K562 (cell line): ENCODE measurements around the gene OSCP1. TPM values are rescaled to one million over a fixed set of nuclear protein-coding genes. Genes with fewer than 3 reads are reported as not detected.

Experiments used
- CREBBP ChIP-seq: IDR thresholded peaks from one replicate; pipeline ENCODE4 v1.6.1; 2012; ENCODE audit warnings: low read depth, mild to moderate bottlenecking, control low read depth, inconsistent platforms, low read length
- FUS ChIP-seq: fragments of 200-400 bp; formaldehyde crosslinking; optimal IDR thresholded peaks from 2 replicates; pipeline ENCODE3; 2017; ENCODE audit warnings: low read depth, low read length
- HMGN3 ChIP-seq: IDR thresholded peaks from 2 replicates; pipeline ENCODE4 v1.6.1; 2011; ENCODE audit warnings: borderline replicate concordance, low read depth, mild to moderate bottlenecking, mixed read lengths, low read length; ENCODE audit not compliant: insufficient read length; ENCODE audit errors: extremely low read depth
- HNRNPL ChIP-seq: fragments of 200-400 bp; formaldehyde crosslinking; IDR thresholded peaks from 2 replicates; pipeline ENCODE4 v1.6.1; 2017; ENCODE audit warnings: low read depth, mild to moderate bottlenecking, low read length
- SETDB1 ChIP-seq: IDR thresholded peaks from one replicate; pipeline ENCODE4 v1.6.1; 2012; ENCODE audit warnings: low read length, control low read depth, inconsistent platforms
- ZNF3 ChIP-seq: fragments of 250-450 bp; sonication (Bioruptor Pico); IDR thresholded peaks from 2 replicates; pipeline ENCODE4 v1.5.0; 2021; ENCODE audit warnings: mild to moderate bottlenecking, moderate library complexity
- polyA plus RNA-seq, 8 experiments: library from polyadenylated mRNA; depleted of rRNA in 4 of 8; stranded (reverse) in 5 of 8; unstranded in 3 of 8; fragments of >200 nt; fragmentation: Nextera tagmentation in 2 of 8; fragmentation: Illumina TruSeq in 1 of 8; extraction: Ambion mirVana in 2 of 8; extraction: Trizol in 1 of 8; gene quantifications; 2 replicates each; pipeline versions ENCODE4 v1.2.1 to v1.2.3, GENCODE V29; 2011 to 2014; ENCODE audit warnings: inconsistent platforms in 1 of 8, missing spikeins in 1 of 8
- total RNA-seq, 7 experiments: library from RNA; depleted of rRNA in 6 of 7; stranded (reverse); fragments of >200 nt in 6 of 7; fragmentation: Illumina TruSeq in 2 of 7; extraction: Trizol in 2 of 7; gene quantifications; 2 replicates each; pipeline versions ENCODE4 v1.2.1 to v1.2.3, GENCODE V29; 2011 to 2021; ENCODE audit warnings: low replicate concordance in 1 of 7
- TF ChIP-seq, protein P1 (sequence below): sonication (generic); formaldehyde crosslinking; IDR thresholded peaks from 2 replicates; pipeline ENCODE4 v1.8.1; 2023; ENCODE audit warnings: mild to moderate bottlenecking, missing genetic modification reagents
- TF ChIP-seq, protein P2 (sequence below), 2 experiments: fragments of 450-650 bp in 1 of 2; IDR thresholded peaks; 2 replicates each; pipeline ENCODE4 v1.6.1; 2011 to 2017; ENCODE audit warnings: low read depth in 2 of 2, antibody characterized with exemption in 1 of 2, borderline replicate concordance in 1 of 2, low read length in 1 of 2, mild to moderate bottlenecking in 1 of 2, mixed read lengths in 1 of 2; ENCODE audit not compliant: control insufficient read depth in 1 of 2
- TF ChIP-seq, protein P3 (sequence below), 2 experiments: fragments of 450-650 bp; IDR thresholded peaks; 2 replicates each; pipeline ENCODE4 v1.6.1; 2016; ENCODE audit warnings: mild to moderate bottlenecking in 2 of 2, borderline replicate concordance in 1 of 2, low read depth in 1 of 2, moderate library complexity in 1 of 2

Gene OSCP1
- total and polyA plus RNA-seq, 9 of the 15 experiments (the other 6 are each of a cell fraction or from before 2014, with no cell fraction given) = 0.15 to 0.40 (median 0.33) TPM; not detected in 5

DNA sequence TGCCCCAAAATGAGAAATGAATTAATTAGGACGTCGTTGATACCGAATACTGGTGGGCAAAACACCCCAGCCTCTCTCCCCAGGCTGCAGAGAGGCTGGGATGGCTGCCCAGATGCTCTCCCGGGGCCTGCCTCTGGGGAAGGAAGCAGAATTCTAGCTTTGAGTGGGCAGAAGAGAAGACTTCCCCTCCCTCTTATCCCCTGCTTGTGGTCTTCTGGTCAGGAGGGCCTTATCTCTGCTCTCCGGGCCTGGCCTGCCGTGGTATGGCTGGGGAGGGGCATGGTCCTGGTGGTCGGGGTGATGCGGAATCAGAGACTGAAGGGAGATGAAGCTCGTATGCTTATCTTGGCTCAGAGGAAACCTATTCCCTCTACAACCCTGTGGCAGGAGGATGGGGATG, 42.2 kb upstream of the OSCP1 start (continued):
- TF ChIP-seq, protein P1, sequence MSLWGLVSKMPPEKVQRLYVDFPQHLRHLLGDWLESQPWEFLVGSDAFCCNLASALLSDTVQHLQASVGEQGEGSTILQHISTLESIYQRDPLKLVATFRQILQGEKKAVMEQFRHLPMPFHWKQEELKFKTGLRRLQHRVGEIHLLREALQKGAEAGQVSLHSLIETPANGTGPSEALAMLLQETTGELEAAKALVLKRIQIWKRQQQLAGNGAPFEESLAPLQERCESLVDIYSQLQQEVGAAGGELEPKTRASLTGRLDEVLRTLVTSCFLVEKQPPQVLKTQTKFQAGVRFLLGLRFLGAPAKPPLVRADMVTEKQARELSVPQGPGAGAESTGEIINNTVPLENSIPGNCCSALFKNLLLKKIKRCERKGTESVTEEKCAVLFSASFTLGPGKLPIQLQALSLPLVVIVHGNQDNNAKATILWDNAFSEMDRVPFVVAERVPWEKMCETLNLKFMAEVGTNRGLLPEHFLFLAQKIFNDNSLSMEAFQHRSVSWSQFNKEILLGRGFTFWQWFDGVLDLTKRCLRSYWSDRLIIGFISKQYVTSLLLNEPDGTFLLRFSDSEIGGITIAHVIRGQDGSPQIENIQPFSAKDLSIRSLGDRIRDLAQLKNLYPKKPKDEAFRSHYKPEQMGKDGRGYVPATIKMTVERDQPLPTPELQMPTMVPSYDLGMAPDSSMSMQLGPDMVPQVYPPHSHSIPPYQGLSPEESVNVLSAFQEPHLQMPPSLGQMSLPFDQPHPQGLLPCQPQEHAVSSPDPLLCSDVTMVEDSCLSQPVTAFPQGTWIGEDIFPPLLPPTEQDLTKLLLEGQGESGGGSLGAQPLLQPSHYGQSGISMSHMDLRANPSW (CRISPR knock-in tag) = no peak
- no peak for TF ChIP-seq HNRNPL
- no peak for TF ChIP-seq FUS
- TF ChIP-seq, protein P2, sequence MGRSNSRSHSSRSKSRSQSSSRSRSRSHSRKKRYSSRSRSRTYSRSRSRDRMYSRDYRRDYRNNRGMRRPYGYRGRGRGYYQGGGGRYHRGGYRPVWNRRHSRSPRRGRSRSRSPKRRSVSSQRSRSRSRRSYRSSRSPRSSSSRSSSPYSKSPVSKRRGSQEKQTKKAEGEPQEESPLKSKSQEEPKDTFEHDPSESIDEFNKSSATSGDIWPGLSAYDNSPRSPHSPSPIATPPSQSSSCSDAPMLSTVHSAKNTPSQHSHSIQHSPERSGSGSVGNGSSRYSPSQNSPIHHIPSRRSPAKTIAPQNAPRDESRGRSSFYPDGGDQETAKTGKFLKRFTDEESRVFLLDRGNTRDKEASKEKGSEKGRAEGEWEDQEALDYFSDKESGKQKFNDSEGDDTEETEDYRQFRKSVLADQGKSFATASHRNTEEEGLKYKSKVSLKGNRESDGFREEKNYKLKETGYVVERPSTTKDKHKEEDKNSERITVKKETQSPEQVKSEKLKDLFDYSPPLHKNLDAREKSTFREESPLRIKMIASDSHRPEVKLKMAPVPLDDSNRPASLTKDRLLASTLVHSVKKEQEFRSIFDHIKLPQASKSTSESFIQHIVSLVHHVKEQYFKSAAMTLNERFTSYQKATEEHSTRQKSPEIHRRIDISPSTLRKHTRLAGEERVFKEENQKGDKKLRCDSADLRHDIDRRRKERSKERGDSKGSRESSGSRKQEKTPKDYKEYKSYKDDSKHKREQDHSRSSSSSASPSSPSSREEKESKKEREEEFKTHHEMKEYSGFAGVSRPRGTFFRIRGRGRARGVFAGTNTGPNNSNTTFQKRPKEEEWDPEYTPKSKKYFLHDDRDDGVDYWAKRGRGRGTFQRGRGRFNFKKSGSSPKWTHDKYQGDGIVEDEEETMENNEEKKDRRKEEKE (IDR thresholded peaks at IDR 0.05; ENCODE audit: borderline replicate concordance in 1 of 2, control insufficient read depth in 1 of 2, low read depth in 2 of 2, low read length in 1 of 2) = no peak
- TF ChIP-seq ZNF3 (CRISPR knock-in tag) = no peak
- no peak for TF ChIP-seq SETDB1
- TF ChIP-seq HMGN3 = no peak
- TF ChIP-seq, protein P3, sequence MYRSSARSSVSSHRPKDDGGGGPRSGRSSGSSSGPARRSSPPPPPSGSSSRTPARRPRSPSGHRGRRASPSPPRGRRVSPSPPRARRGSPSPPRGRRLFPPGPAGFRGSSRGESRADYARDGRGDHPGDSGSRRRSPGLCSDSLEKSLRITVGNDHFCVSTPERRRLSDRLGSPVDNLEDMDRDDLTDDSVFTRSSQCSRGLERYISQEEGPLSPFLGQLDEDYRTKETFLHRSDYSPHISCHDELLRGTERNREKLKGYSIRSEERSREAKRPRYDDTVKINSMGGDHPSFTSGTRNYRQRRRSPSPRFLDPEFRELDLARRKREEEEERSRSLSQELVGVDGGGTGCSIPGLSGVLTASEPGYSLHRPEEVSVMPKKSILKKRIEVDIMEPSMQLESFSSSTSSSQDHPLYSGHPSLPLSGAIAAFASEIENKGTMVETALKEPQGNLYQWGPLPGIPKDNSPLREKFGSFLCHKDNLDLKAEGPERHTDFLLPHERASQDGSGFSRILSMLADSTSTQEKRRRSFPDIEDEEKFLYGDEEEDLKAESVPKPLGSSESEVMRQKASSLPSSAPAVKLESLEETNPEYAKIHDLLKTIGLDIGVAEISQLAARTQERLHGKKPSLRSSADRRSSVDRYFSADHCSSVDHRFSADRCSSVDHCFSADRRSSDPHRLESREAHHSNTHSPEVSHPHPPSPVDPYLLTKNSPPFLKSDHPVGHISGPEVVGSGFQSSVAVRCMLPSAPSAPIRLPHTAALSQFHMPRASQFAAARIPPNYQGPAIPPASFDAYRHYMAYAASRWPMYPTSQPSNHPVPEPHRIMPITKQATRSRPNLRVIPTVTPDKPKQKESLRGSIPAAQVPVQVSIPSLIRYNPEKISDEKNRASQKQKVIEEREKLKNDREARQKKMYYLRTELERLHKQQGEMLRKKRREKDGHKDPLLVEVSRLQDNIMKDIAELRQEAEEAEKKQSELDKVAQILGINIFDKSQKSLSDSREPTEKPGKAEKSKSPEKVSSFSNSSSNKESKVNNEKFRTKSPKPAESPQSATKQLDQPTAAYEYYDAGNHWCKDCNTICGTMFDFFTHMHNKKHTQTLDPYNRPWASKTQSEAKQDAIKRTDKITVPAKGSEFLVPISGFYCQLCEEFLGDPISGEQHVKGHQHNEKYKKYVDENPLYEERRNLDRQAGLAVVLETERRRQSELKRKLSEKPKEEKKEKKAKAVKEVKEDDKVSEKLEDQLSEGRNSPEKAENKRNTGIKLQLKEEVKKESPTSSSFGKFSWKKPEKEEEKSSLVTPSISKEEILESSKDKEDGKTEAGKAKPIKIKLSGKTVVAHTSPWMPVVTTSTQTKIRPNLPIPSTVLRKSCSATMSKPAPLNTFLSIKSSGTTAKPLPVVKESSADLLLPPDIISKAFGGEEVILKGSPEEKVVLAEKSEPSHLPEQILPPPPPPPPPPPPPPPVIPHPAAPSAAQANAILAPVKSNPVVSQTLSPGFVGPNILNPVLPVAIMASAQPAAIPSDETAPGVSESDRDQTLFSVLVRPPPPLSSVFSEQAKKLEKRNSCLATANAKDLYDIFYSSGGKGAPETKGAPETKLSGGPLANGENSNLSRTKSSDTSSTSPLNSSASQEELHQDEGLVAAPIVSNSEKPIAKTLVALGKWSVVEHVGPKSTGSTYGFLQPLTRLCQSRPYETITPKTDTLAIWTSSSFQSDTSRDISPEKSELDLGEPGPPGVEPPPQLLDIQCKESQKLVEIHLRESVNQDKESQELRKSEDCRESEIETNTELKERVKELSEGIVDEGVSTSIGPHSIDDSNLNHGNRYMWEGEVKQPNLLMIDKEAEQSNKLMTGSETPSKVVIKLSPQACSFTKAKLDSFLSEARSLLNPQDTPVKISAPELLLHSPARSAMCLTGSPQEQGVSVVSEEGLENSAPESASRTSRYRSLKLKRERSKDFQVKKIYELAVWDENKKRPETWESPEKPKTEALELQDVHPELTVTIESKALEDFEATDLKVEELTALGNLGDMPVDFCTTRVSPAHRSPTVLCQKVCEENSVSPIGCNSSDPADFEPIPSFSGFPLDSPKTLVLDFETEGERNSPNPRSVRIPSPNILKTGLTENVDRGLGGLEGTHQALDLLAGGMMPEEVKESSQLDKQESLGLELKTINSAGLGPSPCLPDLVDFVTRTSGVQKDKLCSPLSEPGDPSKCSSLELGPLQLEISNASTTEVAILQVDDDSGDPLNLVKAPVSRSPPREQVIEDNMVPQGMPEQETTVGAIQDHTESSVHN (IDR thresholded peaks at IDR 0.05; ENCODE audit: borderline replicate concordance in 1 of 2, low read depth in 1 of 2) = no peak
- no peak for TF ChIP-seq CREBBP
